Large intestine (tissue), 3 donors: ENCODE results near the gene CEMP1. TPM values are rescaled to one million over a fixed set of nuclear protein-coding genes. Genes with fewer than 3 reads are reported as not detected.

ENCODE experiments used
- DNase-seq, 2 donors: peaks; one replicate each; pipeline versions ENCODE4 v3.0.0 to v3.0.0-alpha.2; 2013
- H3K27ac ChIP-seq: one replicate; pipeline ENCODE4 v1.5.1; 2013; ENCODE audit warnings: low read length
- H3K27me3 ChIP-seq: 2 replicates; pipeline ENCODE4 v1.6.1; 2013; ENCODE audit warnings: low read length; ENCODE audit not compliant: control insufficient read depth, insufficient read depth
- H3K36me3 ChIP-seq: 2 replicates; pipeline ENCODE4 v1.6.1; 2013; ENCODE audit warnings: low read length; ENCODE audit not compliant: control insufficient read depth, insufficient read depth
- H3K4me1 ChIP-seq: one replicate; pipeline ENCODE4 v1.6.1; 2013; ENCODE audit warnings: low read length; ENCODE audit not compliant: control insufficient read depth, insufficient read depth
- H3K4me3 ChIP-seq: one replicate; pipeline ENCODE4 v1.5.1; 2013; ENCODE audit warnings: low read length
- H3K9me3 ChIP-seq: one replicate; pipeline ENCODE4 v1.6.1; 2013; ENCODE audit warnings: mild to moderate bottlenecking, low read depth, low read length, moderate library complexity; ENCODE audit not compliant: control insufficient read depth
- WGBS: methylation state at CpG from one replicate; pipeline ENCODE4 v1.1.5; 2013; ENCODE audit warnings: low lambda C conversion rate; ENCODE audit not compliant: insufficient coverage; 5-methylcytosine and 5-hydroxymethylcytosine counted together
- polyA plus RNA-seq: library from polyadenylated mRNA; unstranded; fragments of 120-200 nt; gene quantifications from one replicate; pipeline ENCODE4 v1.2.1, GENCODE V29; 2013

The CEMP1 gene
- polyA plus RNA-seq, 1 donor = 16.8 TPM

DNA sequence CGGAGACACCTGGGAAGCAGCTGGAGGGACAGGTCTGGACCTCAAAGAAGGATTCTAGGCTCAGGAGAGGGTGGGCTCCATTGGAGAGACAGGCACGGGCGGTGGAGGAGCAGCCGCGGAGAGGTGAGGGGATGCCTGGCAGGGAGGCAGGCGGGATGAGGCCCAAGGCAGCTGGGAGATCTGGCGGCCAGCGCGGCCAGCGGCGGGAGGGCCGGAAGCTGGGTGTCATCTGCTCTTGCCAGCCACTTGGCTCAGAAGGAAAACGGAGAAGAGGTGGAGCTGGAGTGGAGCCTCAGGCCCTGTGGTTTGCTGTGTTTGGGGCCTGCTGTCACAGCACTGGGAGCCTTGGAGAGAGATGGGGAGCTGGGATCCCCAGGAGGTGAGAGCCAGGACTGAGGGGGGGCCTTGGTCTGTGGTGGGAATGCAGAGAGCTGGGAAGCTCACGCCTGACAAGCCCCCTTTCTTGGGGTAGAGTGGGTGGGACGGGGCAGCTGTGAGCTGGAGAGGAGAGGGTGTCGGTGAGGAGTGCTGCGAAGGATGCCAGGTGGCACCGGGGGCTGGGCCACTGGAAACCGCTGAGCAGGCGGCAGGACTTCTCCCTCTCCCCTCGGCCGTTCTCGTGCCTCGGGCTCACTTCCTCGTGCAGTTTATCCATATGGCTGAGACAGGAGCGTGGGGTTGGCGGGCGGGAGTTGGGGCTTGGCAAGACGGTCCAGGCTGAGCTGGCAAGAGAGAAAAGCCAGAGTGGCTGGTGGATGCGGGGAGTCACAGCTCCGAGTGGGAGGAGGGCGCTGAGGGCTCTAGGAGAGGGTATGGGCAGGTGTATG lies 48.3 kb downstream of the CEMP1 start:
- Histone ChIP-seq H3K36me3 (peaks cover 4% of the 10 kb centered on the region), H3K27me3 (no peaks in the 10 kb centered on the region), H3K9me3 (no peaks in the 10 kb centered on the region), H3K4me1 (peaks cover 25% of the 10 kb centered on the region), H3K4me3 (no peak overlapping the region), H3K27ac (no peak overlapping the region)
- no CpG with 5 or more reads among the region's 32 CpGs for WGBS
- no peak for DNase-seq

DNA sequence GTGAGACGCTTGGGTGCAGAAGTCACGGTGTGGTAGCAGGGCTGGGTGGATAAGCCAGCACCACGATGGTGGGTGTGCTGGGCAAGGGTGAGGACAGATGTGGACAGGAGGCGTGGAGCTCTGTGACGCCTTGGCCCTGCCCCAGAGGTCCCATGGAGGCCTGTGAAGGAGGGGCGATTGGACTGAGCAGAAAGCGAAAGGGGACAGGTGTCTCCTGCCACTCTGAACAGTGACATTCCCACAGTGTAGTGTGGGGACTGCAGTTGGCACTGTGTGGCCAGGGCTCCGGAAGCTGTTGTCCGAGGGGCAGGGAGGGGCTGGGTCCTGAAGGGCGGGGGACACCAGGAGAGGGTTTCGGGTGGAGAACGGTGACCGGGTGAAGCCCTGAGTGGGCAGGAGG lies 49.0 kb downstream of the CEMP1 start:
- Histone ChIP-seq H3K27ac (no peak overlapping the region), H3K27me3 (no peaks in the 10 kb centered on the region), H3K36me3 (peaks cover 4% of the 10 kb centered on the region), H3K4me1 (peaks cover 28% of the 10 kb centered on the region), H3K9me3 (no peaks in the 10 kb centered on the region), H3K4me3 (no peak overlapping the region)
- no peak for DNase-seq
- no CpG with 5 or more reads among the region's 13 CpGs for WGBS

DNA sequence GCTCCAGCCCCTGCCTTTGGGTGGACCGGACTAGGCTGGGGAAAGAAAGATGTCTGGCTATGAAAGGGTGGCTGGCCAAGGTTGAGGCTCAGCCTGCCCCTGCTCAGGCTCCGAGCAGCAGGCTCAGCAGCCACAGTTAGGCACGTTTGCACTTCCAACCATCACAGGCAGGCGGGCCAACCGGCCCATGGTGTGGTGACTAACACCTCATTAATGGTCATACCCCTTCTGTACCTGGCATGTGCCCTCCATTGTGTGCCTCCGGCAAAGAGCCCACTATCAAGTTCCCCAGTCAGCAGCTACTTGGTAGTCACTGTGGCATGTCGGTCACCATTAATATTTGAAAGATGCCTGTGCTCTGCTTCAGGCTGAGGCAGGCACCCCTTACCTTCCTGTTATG lies 49.5 kb downstream of the CEMP1 start:
- Histone ChIP-seq H3K36me3 (peaks cover 4% of the 10 kb centered on the region), H3K4me3 (no peak overlapping the region), H3K9me3 (no peaks in the 10 kb centered on the region), H3K27me3 (no peaks in the 10 kb centered on the region), H3K27ac (no peak overlapping the region), H3K4me1 (peaks cover 24% of the 10 kb centered on the region)
- no peak for DNase-seq
- no CpG with 5 or more reads among the region's 7 CpGs for WGBS

DNA sequence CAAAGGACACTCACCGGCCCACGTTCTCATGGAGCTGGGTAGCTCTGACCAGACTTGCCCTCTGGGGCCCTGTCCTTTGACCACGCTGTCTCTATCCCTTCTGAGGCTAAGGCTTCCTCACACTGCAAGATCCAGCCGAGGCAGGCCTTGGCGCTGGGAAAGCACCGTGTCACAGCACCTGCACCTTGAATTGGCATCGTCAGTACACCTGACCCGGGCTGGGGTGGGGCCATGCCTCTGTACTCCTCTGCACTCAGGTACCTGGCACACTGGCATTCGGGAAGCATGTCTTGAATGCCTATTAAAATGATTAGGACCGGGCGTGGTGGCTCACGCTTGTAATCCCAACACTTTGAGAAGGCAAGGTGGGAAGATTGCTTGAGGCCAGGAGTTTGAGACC lies 50.3 kb downstream of the CEMP1 start:
- Histone ChIP-seq H3K27me3 (no peaks in the 10 kb centered on the region), H3K9me3 (no peaks in the 10 kb centered on the region), H3K27ac (no peak overlapping the region), H3K4me1 (peaks cover 25% of the 10 kb centered on the region), H3K36me3 (no peaks in the 10 kb centered on the region), H3K4me3 (no peak overlapping the region)
- WGBS = 90% methylated on average over 2 of the region's 12 CpGs
- no peak for DNase-seq

Other genes with a start within 250 kb of the CEMP1 start
- 4.7 TPM for gene ABCA3, start 190.7 kb downstream of the CEMP1 start, polyA plus RNA-seq
- 6.4 TPM for gene CCNF, start 102.0 kb downstream of the CEMP1 start, polyA plus RNA-seq
- gene TEDC2, start 71.3 kb downstream of the CEMP1 start, polyA plus RNA-seq = 6.4 TPM
- gene NTN3, start 60.1 kb downstream of the CEMP1 start, polyA plus RNA-seq = 0.75 TPM
- gene TBC1D24, start 56.3 kb downstream of the CEMP1 start, polyA plus RNA-seq = 15.1 TPM
- gene ATP6V0C, start 17.5 kb downstream of the CEMP1 start, polyA plus RNA-seq = 246 TPM
- 88.0 TPM for gene AMDHD2, start 11.0 kb downstream of the CEMP1 start, polyA plus RNA-seq
- 39.7 TPM for gene PDPK1, start 6.6 kb upstream of the CEMP1 start, polyA plus RNA-seq
- 20.0 TPM for gene KCTD5, start 151.1 kb upstream of the CEMP1 start, polyA plus RNA-seq
- 1.3 TPM for gene PRSS27, start 188.8 kb upstream of the CEMP1 start, polyA plus RNA-seq
- 688 TPM for gene SRRM2, start 221.2 kb upstream of the CEMP1 start, polyA plus RNA-seq
- 175 TPM for gene ELOB, start 245.9 kb upstream of the CEMP1 start, polyA plus RNA-seq